Renal pelvis (tissue), 12 donors: Measurements from ENCODE around the gene DNAJB9. TPM values are rescaled to one million over a fixed set of nuclear protein-coding genes. Genes with fewer than 3 reads are reported as not detected.
"Not testable (repeated sequence)": the region's sequence is repeated elsewhere in the genome, so short reads cannot be mapped to it uniquely, and the experiment has no call there.

Experiments used
- DNase-seq: peaks from one replicate; pipeline ENCODE4 v3.0.0-alpha.2; 2013
- long read RNA-seq, 16 experiments: transcript quantifications; one replicate each; lab custom pipeline, GENCODE V29; 2026
- polyA plus RNA-seq, 3 donors: library from polyadenylated mRNA; unstranded; fragments of 120-200 nt; gene quantifications; one replicate each; pipeline ENCODE4 v1.2.1, GENCODE V29; 2013; ENCODE audit not compliant: insufficient read length in 3 of 3

The DNAJB9 gene
- 10 to 100 TPM; 36.8 to 42.7 (median 42.3) TPM for polyA plus RNA-seq
- long read RNA-seq, donor 1, transcript DNAJB9-201 (3 exons, 2,715 nt), result major isoform, 14 of 15 reads
- long read RNA-seq, donor 1, partial matches to known transcripts, result 0 of 15 reads
- long read RNA-seq, donor 1, other reads (novel, unspliced or antisense), result 0 of 15 reads
- long read RNA-seq, donor 2, transcript DNAJB9-201 (3 exons, 2,715 nt), result major isoform, 33 of 133 reads
- long read RNA-seq, donor 2, partial matches to known transcripts, result 99 of 133 reads
- long read RNA-seq, donor 2, other reads (novel, unspliced or antisense), result 0 of 133 reads
- long read RNA-seq, donor 3, transcript DNAJB9-201 (3 exons, 2,715 nt), result major isoform, 21 of 22 reads
- long read RNA-seq, donor 3, partial matches to known transcripts, result 0 of 22 reads
- long read RNA-seq, donor 3, other reads (novel, unspliced or antisense), result 0 of 22 reads
- long read RNA-seq, donor 4, transcript DNAJB9-201 (3 exons, 2,715 nt), result major isoform, 22 of 23 reads
- long read RNA-seq, donor 4, partial matches to known transcripts, result 0 of 23 reads
- long read RNA-seq, donor 4, other reads (novel, unspliced or antisense), result 0 of 23 reads
- long read RNA-seq, donor 5, transcript DNAJB9-201 (3 exons, 2,715 nt), result major isoform, 8 of 9 reads
- long read RNA-seq, donor 5, partial matches to known transcripts, result 0 of 9 reads
- long read RNA-seq, donor 5, other reads (novel, unspliced or antisense), result 0 of 9 reads
- long read RNA-seq, donor 6, transcript DNAJB9-201 (3 exons, 2,715 nt), result major isoform, 23 of 25 reads
- long read RNA-seq, donor 6, partial matches to known transcripts, result 0 of 25 reads
- long read RNA-seq, donor 6, other reads (novel, unspliced or antisense), result 0 of 25 reads
- long read RNA-seq, donor 7, transcript DNAJB9-201 (3 exons, 2,715 nt), result major isoform, 28 of 30 reads
- long read RNA-seq, donor 7, partial matches to known transcripts, result 0 of 30 reads
- long read RNA-seq, donor 7, other reads (novel, unspliced or antisense), result 0 of 30 reads
- long read RNA-seq, donor 8, transcript DNAJB9-201 (3 exons, 2,715 nt), result major isoform, 17 of 19 reads
- long read RNA-seq, donor 8, partial matches to known transcripts, result 0 of 19 reads
- long read RNA-seq, donor 8, other reads (novel, unspliced or antisense), result 0 of 19 reads
- long read RNA-seq, donor 9, transcript DNAJB9-201 (3 exons, 2,715 nt), result major isoform, 24 of 24 reads
- long read RNA-seq, donor 9, partial matches to known transcripts, result 0 of 24 reads
- long read RNA-seq, donor 9, other reads (novel, unspliced or antisense), result 0 of 24 reads
- long read RNA-seq, donor 10, transcript DNAJB9-201 (3 exons, 2,715 nt), result major isoform, 16 of 19 reads
- long read RNA-seq, donor 10, partial matches to known transcripts, result 0 of 19 reads
- long read RNA-seq, donor 10, other reads (novel, unspliced or antisense), result 0 of 19 reads
- long read RNA-seq, donor 11, transcript DNAJB9-201 (3 exons, 2,715 nt), result major isoform, 19 of 20 reads
- long read RNA-seq, donor 11, partial matches to known transcripts, result 0 of 20 reads
- long read RNA-seq, donor 11, other reads (novel, unspliced or antisense), result 0 of 20 reads
- long read RNA-seq, donor 12, transcript DNAJB9-201 (3 exons, 2,715 nt), result major isoform, 27 of 27 reads
- long read RNA-seq, donor 12, partial matches to known transcripts, result 0 of 27 reads
- long read RNA-seq, donor 12, other reads (novel, unspliced or antisense), result 0 of 27 reads
- long read RNA-seq, donor 13, transcript DNAJB9-201 (3 exons, 2,715 nt), result major isoform, 6 of 6 reads
- long read RNA-seq, donor 13, partial matches to known transcripts, result 0 of 6 reads
- long read RNA-seq, donor 13, other reads (novel, unspliced or antisense), result 0 of 6 reads
- long read RNA-seq, donor 14, transcript DNAJB9-201 (3 exons, 2,715 nt), result major isoform, 22 of 26 reads
- long read RNA-seq, donor 14, partial matches to known transcripts, result 0 of 26 reads
- long read RNA-seq, donor 14, other reads (novel, unspliced or antisense), result 0 of 26 reads
- long read RNA-seq, donor 15, transcript DNAJB9-201 (3 exons, 2,715 nt), result major isoform, 37 of 37 reads
- long read RNA-seq, donor 15, partial matches to known transcripts, result 0 of 37 reads
- long read RNA-seq, donor 15, other reads (novel, unspliced or antisense), result 0 of 37 reads
- long read RNA-seq, donor 16, transcript DNAJB9-201 (3 exons, 2,715 nt), result major isoform, 20 of 23 reads
- long read RNA-seq, donor 16, partial matches to known transcripts, result 0 of 23 reads
- long read RNA-seq, donor 16, other reads (novel, unspliced or antisense), result 0 of 23 reads

DNA sequence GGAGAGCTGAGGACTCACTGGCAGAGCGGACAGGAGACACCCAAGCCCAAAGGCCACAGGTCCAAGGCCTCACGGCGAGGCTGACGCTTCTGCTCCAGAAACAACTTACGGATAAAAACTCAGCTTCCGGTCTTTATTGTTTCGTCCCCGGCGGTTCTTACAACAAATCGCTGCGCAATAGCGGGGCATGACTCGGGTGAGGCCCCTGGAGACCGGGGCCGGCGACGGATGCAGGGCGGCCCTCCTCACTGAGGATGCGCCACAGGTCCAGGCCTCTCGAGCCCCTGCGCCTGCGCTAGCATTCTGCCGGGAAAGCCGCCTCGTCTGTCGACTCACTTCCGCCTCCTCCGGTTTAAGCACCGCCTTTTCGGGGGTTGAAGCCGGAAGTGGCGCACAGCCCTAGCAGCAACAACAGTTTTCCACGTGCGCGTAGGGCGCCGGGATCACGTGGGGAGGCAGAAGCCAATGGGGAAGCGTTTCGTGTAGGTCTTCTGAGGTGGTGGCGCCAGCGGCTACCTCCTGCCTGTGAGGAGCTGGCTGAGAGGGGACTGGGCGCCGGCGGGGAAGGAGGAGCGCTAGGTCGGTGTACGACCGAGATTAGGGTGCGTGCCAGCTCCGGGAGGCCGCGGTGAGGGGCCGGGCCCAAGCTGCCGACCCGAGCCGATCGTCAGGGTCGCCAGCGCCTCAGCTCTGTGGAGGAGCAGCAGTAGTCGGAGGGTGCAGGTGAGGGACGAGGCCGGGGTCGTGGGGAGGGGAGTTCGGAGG is at the start of gene DNAJB9, which contains the start of gene THAP5:
Gene DNAJB9 (plus strand): TSS at position 494 of the 765 bp plus-strand sequence. CDS start 1,853 bp downstream, outside the sequence.
Gene THAP5 (minus strand): TSS at position 326 of the 765 bp plus-strand sequence. CDS start 137 bp downstream, at position 189.
- peak; percentile 99 for DNase-seq

DNA sequence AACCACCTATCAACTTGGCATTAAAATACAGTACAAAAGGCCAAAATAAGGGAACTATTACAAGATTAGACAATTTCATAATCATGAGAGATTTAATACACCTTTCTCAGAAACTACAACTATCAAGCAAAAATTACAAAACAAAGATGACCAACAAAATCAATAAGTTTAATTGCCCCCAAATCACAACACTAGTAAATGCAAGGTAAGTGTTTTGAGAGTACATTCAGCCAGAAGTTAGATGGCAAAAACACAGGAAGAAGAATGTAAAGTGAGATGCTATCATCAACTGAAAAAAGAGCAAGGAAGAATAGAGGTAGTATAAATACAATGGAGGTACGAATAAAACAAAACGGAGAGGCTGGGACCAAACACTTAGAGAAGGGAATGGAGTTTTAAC is 46.9 kb upstream of the DNAJB9 start:
- no peak for DNase-seq

- no peak for DNase-seq
Measured at GRCh38 chr7:108525327-108525984, 44.2 kb upstream of the DNAJB9 start.

GRCh38 chr7:108525985-108526767 is 43.5 kb upstream of the DNAJB9 start, which contains the start of gene PNPLA8:
Gene PNPLA8, minus strand, starts transcription at chr7:108526135. Its CDS starts 10,644 bp downstream, at chr7:108515491.
- peak; percentile 100 for DNase-seq

DNA sequence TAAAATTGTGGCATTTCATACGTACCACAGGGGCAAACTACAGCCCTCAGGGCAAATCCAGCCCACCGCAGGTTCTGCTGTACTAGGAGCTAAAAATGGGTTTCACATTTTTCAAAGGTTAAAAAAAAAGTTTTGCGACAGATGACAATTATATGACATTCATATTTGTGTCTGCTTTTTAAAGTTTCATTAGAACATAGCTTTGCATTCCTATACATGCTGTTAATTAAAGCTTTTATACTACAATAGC is 43.0 kb upstream of the DNAJB9 start:
- DNase-seq, result no peak

- no peak for DNase-seq
Measured at GRCh38 chr7:108528183-108528712, 41.4 kb upstream of the DNAJB9 start.

GRCh38 chr7:108529341-108529740 is 40.3 kb upstream of the DNAJB9 start:
- DNase-seq, result no peak

DNA sequence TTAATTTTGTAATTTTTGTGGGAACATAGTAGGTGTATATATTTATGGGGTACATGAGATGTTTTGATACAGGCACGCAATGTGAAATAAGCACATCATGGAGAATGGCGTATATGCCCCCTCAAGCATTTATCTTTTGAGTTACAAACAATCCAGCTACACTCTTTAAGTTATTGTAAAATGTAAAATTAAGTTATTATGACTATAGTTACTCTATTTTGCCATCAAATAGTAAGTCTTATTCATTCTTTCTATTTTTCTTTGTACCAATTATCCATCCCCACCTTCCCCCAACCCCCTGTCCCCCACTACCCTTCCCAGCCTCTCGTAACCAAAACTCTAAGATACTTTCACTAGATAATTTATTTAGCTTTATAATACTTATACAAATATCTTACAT is 36.0 kb upstream of the DNAJB9 start:
- DNase-seq, result no peak

GRCh38 chr7:108535257-108535656 is 34.4 kb upstream of the DNAJB9 start:
- DNase-seq, result no peak

- no peak for DNase-seq
Measured at GRCh38 chr7:108535744-108536143, 33.9 kb upstream of the DNAJB9 start.

DNA sequence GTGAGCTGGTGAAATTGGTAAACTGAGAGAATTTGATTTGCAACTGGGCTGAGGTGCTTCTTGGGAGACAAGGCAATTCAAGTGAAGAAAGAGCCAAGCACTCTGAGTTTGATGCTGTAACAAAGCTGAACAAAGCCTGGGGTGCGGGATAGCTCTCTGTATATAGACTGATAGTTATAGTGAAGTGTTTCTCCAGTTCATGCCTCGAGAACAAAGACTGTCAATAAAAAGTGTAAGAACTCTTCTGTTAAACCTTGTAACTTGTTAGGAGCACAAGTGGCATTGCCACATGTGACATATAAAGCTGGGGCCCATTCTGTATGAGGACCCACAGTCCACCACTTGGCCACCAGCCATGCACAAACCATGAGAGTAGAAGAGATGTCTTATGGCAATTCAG is 32.4 kb upstream of the DNAJB9 start:
- DNase-seq, result no peak

- DNase-seq, result not testable (repeated sequence)
Measured at GRCh38 chr7:108538236-108538635, 31.4 kb upstream of the DNAJB9 start.

GRCh38 chr7:108538685-108539084 is 31.0 kb upstream of the DNAJB9 start:
- DNase-seq, result not testable (repeated sequence)

DNA sequence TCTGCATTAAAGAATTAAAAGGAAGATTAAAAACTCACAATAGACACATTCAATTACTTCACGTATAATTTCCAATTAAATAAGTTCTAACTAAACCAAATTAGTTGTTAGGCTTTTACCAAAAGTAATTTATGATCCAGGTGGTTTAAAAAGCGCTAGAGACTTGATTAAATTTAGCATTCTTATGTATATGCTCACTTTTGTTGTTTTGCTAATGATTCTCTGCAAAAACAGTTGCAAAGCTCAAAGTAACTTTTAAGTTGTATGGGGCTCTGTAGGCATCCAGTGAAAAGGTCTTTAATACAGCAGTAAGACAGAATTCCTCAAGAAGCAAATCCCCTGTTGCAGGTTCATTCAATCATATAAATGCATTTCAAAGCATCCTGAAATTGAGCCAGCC is 28.2 kb upstream of the DNAJB9 start:
- no peak for DNase-seq

DNA sequence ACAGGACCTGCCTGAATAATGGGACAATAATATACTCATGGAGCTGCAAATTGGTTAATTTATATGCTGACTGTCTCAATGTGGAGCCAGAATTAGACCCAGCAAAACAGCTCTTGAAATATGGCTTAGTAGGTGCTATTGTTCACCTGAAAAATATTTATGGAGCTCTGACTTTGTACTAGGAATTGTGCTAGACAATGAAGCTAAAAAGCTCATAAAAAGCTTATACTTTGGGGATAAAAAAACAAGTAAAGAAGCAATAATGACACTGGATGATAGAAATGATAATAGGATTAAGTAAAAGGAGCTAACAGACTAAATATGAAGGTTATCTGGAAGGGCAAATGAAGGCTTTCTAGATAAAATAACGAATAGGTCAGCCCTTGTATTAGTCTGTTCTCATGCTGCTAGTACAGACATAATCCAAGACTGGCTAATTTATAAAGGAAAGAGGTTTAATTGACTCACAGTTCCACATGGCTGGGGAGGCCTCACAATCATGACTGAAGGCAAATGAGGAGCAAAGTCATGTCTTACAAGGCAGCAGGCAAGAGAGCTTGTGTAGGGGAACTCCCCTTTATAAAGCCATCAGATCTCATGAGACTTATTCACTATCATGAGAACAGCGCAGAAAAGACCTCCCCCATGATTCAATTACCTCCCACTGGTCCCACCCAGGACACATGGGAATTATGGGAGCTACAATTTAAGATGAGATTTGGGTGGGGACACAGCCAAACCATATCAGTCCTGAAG is 21.4 kb upstream of the DNAJB9 start:
- DNase-seq, result not testable (repeated sequence)

DNA sequence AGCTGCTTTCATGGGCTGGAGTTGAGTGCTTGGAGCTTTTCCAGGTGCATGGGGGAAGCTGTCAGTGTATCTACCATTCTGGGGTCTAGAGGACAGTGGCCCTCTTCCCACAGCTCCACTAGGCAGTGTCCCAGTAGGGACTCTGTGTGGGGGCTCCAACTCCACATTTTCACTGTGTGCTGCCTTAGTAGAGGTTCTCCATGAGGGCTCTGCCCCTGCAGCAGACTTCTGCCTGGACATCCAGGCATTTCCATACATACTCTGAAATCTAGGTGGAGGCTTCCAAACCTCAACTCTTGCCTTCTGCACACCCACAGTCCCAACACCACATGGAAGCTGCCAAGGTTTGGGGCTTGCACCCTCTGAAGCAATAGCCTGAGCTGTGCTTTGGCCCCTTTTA is 13.0 kb upstream of the DNAJB9 start:
- not testable (repeated sequence) for DNase-seq
